ENCODE results near the gene OR2T35. TPM values are rescaled to one million over a fixed set of nuclear protein-coding genes. Genes with fewer than 3 reads are reported as not detected.
A peak's percentile ranks its signal among the peaks of the same experiment; 100 is the strongest.

Gene OR2T35
- total RNA-seq, 2 donors from 2014 or later = not detected

DNA sequence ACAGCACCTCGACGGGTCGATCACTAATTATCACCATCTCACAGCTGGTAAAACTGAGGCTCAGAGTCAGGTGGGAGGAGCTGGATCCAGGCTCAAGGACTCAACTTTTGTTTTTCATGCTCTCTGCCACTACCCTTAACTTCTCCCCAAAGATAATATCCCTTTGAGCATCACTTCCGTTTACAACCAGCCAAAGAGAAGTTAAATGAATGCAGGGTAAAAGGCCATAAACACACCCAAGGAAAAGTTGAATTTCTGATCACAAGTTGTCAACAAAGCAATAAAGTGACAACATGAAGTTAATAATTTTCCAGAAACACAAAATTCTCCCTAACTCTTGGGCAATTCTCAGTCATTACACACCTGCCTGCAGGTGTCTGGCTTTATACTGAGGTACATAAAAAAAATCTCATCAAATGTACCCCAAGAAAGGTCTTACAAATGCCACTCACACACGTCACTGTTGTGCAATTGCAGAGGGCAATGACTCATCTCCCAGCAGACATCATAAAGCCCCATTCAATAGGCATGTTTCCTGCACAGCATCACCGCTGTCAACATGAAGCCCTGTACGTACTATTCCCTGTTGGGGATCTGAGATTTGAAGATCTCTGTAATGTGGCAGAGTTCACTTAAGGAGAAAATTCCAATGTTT is 13.6 kb downstream of the OR2T35 start:
- H3K36me3 ChIP-seq = no peaks in the 10 kb centered on the region
- H3K4me3 ChIP-seq = no peak overlapping the region
- no peaks in the 10 kb centered on the region for H3K27me3 ChIP-seq
- H3K9ac ChIP-seq (ENCODE audit: low read depth in 2 of 2, low read length in 2 of 2) = no peak overlapping the region
- peaks cover 3% of the 10 kb centered on the region for H3K4me1 ChIP-seq
- peak overlapping the region; percentile 7 for H3K27ac ChIP-seq
- peak; percentile 52 for DNase-seq
- intact Hi-C loops (cut with DNase I) = no loop called here
- H3K9me3 ChIP-seq = no peaks in the 10 kb centered on the region
- TF ChIP-seq CTCF (IDR thresholded peaks at IDR 0.05) = no peak

- intact Hi-C loops (cut with DNase I) = no loop called here
- Histone ChIP-seq H3K4me1 (peaks cover 3% of the 10 kb centered on the region), H3K9me3 (no peaks in the 10 kb centered on the region)
These were observed 14.5 kb downstream of the OR2T35 start for GRCh38 chr1:248630551-248630950.

GRCh38 chr1:248627971-248628844 is 16.9 kb downstream of the OR2T35 start:
- no peaks in the 10 kb centered on the region for H3K9me3 ChIP-seq
- no peaks in the 10 kb centered on the region for H3K36me3 ChIP-seq

More at GRCh38 chr1:248630551-248630950, 14.5 kb downstream of the OR2T35 start:
- Histone ChIP-seq H3K36me3 (no peaks in the 10 kb centered on the region), H3K27me3 (no peaks in the 10 kb centered on the region), H3K9ac (ENCODE audit: low read depth in 2 of 2, low read length in 2 of 2) (no peak overlapping the region), H3K4me3 (no peak overlapping the region), H3K27ac (no peak overlapping the region)
- DNase-seq = no peak
- TF ChIP-seq CTCF (IDR thresholded peaks at IDR 0.05) = no peak

DNA sequence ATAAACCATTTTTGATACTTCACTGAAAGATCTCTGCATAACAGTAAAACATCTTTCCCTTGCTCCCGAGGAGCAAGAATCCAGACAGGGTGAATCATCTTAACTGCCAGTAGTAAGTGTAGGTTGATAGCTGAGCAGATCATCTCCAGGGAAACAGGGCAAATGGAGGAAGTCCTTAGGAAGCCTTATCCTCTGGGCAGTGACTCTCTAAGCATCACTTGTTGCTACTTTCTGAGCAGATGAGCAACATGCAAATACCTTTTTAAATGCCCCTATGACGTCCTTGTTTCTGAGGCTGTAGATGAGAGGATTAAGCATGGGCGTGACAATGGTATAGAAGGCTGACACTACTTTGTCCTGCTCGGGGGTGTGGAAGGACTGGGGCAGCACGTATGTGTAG is 19.1 kb downstream of the OR2T35 start:
- Histone ChIP-seq H3K27ac (no peak overlapping the region), H3K4me1 (no peaks in the 10 kb centered on the region), H3K9me3 (no peaks in the 10 kb centered on the region), H3K36me3 (no peaks in the 10 kb centered on the region), H3K4me3 (no peak overlapping the region), H3K9ac (ENCODE audit: low read depth in 2 of 2, low read length in 2 of 2) (no peak overlapping the region), H3K27me3 (no peaks in the 10 kb centered on the region)
- intact Hi-C loops (cut with DNase I) = no loop called here
- no peak for DNase-seq
- no peak for TF ChIP-seq CTCF (IDR thresholded peaks at IDR 0.05)

More at GRCh38 chr1:248627971-248628844, 16.9 kb downstream of the OR2T35 start:
- H3K27ac ChIP-seq = no peak overlapping the region
- peaks cover 3% of the 10 kb centered on the region for H3K4me1 ChIP-seq
- intact Hi-C loops (cut with DNase I) = no loop called here
- no peak overlapping the region for H3K4me3 ChIP-seq
- no peaks in the 10 kb centered on the region for H3K27me3 ChIP-seq
- TF ChIP-seq CTCF (IDR thresholded peaks at IDR 0.05) = no peak
- DNase-seq = no peak
- H3K9ac ChIP-seq (ENCODE audit: low read depth in 2 of 2, low read length in 2 of 2) = no peak overlapping the region

- no peak for DNase-seq
- Histone ChIP-seq H3K9ac (ENCODE audit: low read depth in 2 of 2, low read length in 2 of 2) (no peak overlapping the region), H3K4me1 (no peaks in the 10 kb centered on the region), H3K9me3 (no peaks in the 10 kb centered on the region), H3K4me3 (no peak overlapping the region), H3K27ac (no peak overlapping the region), H3K27me3 (no peaks in the 10 kb centered on the region), H3K36me3 (no peaks in the 10 kb centered on the region)
- no peak for TF ChIP-seq CTCF (IDR thresholded peaks at IDR 0.05)
- intact Hi-C loops (cut with DNase I) = no loop called here
These were observed 19.9 kb downstream of the OR2T35 start for GRCh38 chr1:248625166-248625565.
